Trophoblast cell (in vitro differentiated cells and primary cell): ENCODE data around the gene CWH43. TPM values are rescaled to one million over a fixed set of nuclear protein-coding genes. Genes with fewer than 3 reads are reported as not detected.

Experiments used
- DNase-seq, 2 donors: peaks; one replicate each; pipeline ENCODE4 v3.0.0-alpha.2; 2016
- H2AFZ ChIP-seq: 2 replicates; pipeline ENCODE4 v1.6.1; 2013; ENCODE audit warnings: low read length, moderate library complexity, mild to moderate bottlenecking; ENCODE audit not compliant: insufficient read depth, poor library complexity
- H2AK5ac ChIP-seq: 2 replicates; pipeline ENCODE4 v1.6.1; 2013; ENCODE audit warnings: mild to moderate bottlenecking, low read length
- H2BK120ac ChIP-seq: 2 replicates; pipeline ENCODE4 v1.6.1; 2013; ENCODE audit warnings: low read length, mild to moderate bottlenecking, moderate library complexity; ENCODE audit not compliant: insufficient read depth, poor library complexity
- H2BK12ac ChIP-seq: 2 replicates; pipeline ENCODE4 v1.6.1; 2013; ENCODE audit warnings: mild to moderate bottlenecking, low read length, moderate library complexity
- H2BK5ac ChIP-seq: 2 replicates; pipeline ENCODE4 v1.6.1; 2013; ENCODE audit warnings: low read length, low read depth, moderate library complexity, mild to moderate bottlenecking; ENCODE audit not compliant: poor library complexity
- H3K14ac ChIP-seq: 2 replicates; pipeline ENCODE4 v1.6.1; 2013; ENCODE audit warnings: mild to moderate bottlenecking, low read length
- H3K18ac ChIP-seq: 2 replicates; pipeline ENCODE4 v1.6.1; 2013; ENCODE audit warnings: mild to moderate bottlenecking, low read length
- H3K23ac ChIP-seq: 2 replicates; pipeline ENCODE4 v1.6.1; 2013; ENCODE audit warnings: low read length
- H3K27ac ChIP-seq: 2 replicates; pipeline ENCODE4 v1.5.1; 2013; ENCODE audit warnings: low read depth, mild to moderate bottlenecking, inconsistent platforms, low read length, moderate library complexity
- H3K27me3 ChIP-seq: 2 replicates; pipeline ENCODE4 v1.6.1; 2013; ENCODE audit warnings: inconsistent platforms, mild to moderate bottlenecking, low read length, moderate library complexity; ENCODE audit not compliant: insufficient read depth
- H3K36me3 ChIP-seq, 2 experiments: 1 replicate in 1 of 2; 2 replicates in 1 of 2; pipeline ENCODE4 v1.6.1; 2013; ENCODE audit warnings: low read length in 2 of 2, mild to moderate bottlenecking in 2 of 2, moderate library complexity in 1 of 2; ENCODE audit not compliant: insufficient read depth in 2 of 2, control insufficient read depth in 1 of 2
- H3K4ac ChIP-seq: 2 replicates; pipeline ENCODE4 v1.6.1; 2013; ENCODE audit warnings: low read depth, mild to moderate bottlenecking, low read length, moderate library complexity
- H3K4me1 ChIP-seq, 2 experiments: 1 replicate in 1 of 2; 2 replicates in 1 of 2; pipeline ENCODE4 v1.6.1; 2013; ENCODE audit warnings: low read length in 2 of 2, mild to moderate bottlenecking in 2 of 2, moderate library complexity in 1 of 2; ENCODE audit not compliant: insufficient read depth in 2 of 2, control insufficient read depth in 1 of 2
- H3K4me2 ChIP-seq: 2 replicates; pipeline ENCODE4 v1.6.1; 2013; ENCODE audit warnings: inconsistent platforms, mild to moderate bottlenecking, low read length, moderate library complexity
- H3K4me3 ChIP-seq: 2 replicates; pipeline ENCODE4 v1.5.1; 2013; ENCODE audit warnings: mild to moderate bottlenecking, low read depth, low read length, inconsistent platforms
- H3K79me1 ChIP-seq: one replicate; pipeline ENCODE4 v1.6.1; 2013; ENCODE audit warnings: low read length
- H3K79me2 ChIP-seq: 2 replicates; pipeline ENCODE4 v1.6.1; 2013; ENCODE audit warnings: low read length, mild to moderate bottlenecking; ENCODE audit not compliant: control insufficient read depth, insufficient read depth, poor library complexity
- H3K9ac ChIP-seq: 2 replicates; pipeline ENCODE4 v1.6.1; 2013; ENCODE audit warnings: mild to moderate bottlenecking, low read length
- H3K9me3 ChIP-seq: 2 replicates; pipeline ENCODE4 v1.6.1; 2013; ENCODE audit warnings: low read depth, mild to moderate bottlenecking, control low read depth, inconsistent platforms, low read length; ENCODE audit not compliant: insufficient read depth
- H4K12ac ChIP-seq: 2 replicates; pipeline ENCODE4 v1.6.1; 2013; ENCODE audit warnings: low read depth, mild to moderate bottlenecking, low read length, moderate library complexity
- H4K8ac ChIP-seq: 2 replicates; pipeline ENCODE4 v1.6.1; 2013; ENCODE audit warnings: low read depth, mild to moderate bottlenecking, low read length, moderate library complexity
- H4K91ac ChIP-seq: one replicate; pipeline ENCODE4 v1.6.1; 2013; ENCODE audit warnings: low read depth, mild to moderate bottlenecking, low read length, moderate library complexity
- WGBS: extraction: QIAGEN DNeasy Blood & Tissue Kit; methylation state at CpG from one replicate; pipeline ENCODE4 v1.1.7; 2013; ENCODE audit warnings: missing lambda C conversion rate; ENCODE audit not compliant: insufficient read length, insufficient coverage; ENCODE audit errors: extremely low coverage; 5-methylcytosine and 5-hydroxymethylcytosine counted together
- polyA plus RNA-seq: library from polyadenylated mRNA; stranded (reverse); fragments of 200-250 nt; gene quantifications from 2 replicates; pipeline ENCODE4 v1.2.3, GENCODE V29; 2013

CWH43 gene
- polyA plus RNA-seq = not detected in 2 replicates

DNA sequence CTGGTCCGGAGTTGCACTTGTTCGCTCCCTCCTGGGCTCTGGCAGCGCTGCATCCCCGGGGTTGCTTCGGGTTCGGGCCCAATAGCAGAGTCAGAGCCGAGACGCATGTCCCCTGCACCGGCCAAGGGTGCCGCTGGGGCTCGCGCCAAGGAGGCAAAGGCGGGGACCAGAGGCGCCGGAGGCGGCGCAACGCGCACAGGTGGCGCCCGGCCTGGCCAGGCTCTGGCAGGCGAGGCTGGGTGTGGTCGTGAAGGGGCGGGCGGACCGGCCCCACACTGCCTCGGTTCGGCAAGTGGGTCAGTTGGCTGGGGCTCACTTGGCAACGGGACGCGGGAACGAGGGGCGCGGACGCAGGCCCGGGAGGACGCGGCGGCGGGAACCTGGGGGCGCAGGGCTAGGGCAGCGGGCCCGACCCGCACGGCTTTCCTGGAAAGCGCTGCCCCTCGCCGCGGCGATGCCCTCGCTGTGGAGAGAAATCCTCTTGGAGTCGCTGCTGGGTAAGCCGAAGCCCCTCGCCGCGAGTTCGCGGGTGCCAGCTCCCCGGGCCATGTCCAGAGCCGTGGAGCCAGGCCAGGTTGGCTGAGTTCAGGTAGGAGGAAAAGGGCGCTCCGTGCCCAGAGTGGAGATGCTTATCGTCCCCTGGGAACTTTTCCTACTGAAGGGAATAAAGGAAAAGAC is at the start of gene CWH43:
TSS of gene CWH43 (plus strand) at position 300 of the 678 bp plus-strand sequence. CDS start at position 455, 155 bp downstream.
- Histone ChIP-seq H2BK120ac (no peak within 1 kb of the TSS), H2AK5ac (no peak within 1 kb of the TSS), H4K8ac (no peak within 1 kb of the TSS), H4K12ac (no peak within 1 kb of the TSS), H3K79me2 (no peaks in the 10 kb centered on the region), H3K23ac (no peak within 1 kb of the TSS), H2BK12ac (no peak within 1 kb of the TSS), H3K4me2 (peak within 1 kb of the TSS; percentile 51), H3K4me1 (peaks cover 3 to 6% of the 10 kb centered on the region in 2 experiments), H3K79me1 (no peaks in the 10 kb centered on the region), H3K4me3 (no peak within 1 kb of the TSS), H3K14ac (no peak within 1 kb of the TSS), H3K27ac (no peak within 1 kb of the TSS), H3K4ac (no peak within 1 kb of the TSS), H3K18ac (no peak within 1 kb of the TSS), H3K9ac (no peak within 1 kb of the TSS), H3K27me3 (peaks cover 26% of the 10 kb centered on the region), H2AFZ (no peak within 1 kb of the TSS), H3K9me3 (peaks cover 3% of the 10 kb centered on the region), H4K91ac (no peak within 1 kb of the TSS), H2BK5ac (no peak within 1 kb of the TSS), H3K36me3 (no peaks in the 10 kb centered on the region)
- WGBS = no CpG with 5 or more reads among the region's 63 CpGs
- no peak for DNase-seq

DNA sequence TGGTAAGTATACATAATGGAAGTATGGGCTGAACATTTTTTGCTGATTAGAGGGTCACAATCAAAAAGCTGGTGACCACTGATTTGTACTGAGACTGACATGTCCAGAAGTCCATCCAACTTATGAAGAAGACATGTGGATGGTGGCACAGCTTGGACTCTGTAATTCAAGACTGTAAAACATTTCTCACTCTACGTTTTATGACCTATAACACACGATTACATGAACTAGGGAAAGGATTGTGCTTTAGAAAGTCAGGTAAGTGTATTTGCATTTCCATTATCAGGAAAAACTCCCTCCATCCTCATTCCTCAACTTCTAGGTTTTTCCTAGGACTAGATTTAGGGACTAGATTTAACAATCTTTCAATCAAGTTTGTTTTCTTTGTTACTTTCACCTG is 49.0 kb upstream of the CWH43 start:
- no peak overlapping the region for H3K4ac ChIP-seq
- H2AK5ac ChIP-seq = no peak overlapping the region
- no peak overlapping the region for H2BK12ac ChIP-seq
- H3K4me1 ChIP-seq = peaks cover 0 to 2% of the 10 kb centered on the region in 2 experiments
- H4K12ac ChIP-seq = no peak overlapping the region
- H4K91ac ChIP-seq = no peak overlapping the region
- peaks cover 3% of the 10 kb centered on the region for H3K9me3 ChIP-seq
- DNase-seq = no peak
- H3K14ac ChIP-seq = no peak overlapping the region
- H3K9ac ChIP-seq = no peak overlapping the region
- no peak overlapping the region for H3K4me3 ChIP-seq
- no peaks in the 10 kb centered on the region for H3K79me2 ChIP-seq
- H3K23ac ChIP-seq = no peak overlapping the region
- no peak overlapping the region for H4K8ac ChIP-seq
- H3K79me1 ChIP-seq = no peaks in the 10 kb centered on the region
- H3K18ac ChIP-seq = no peak overlapping the region
- no peak overlapping the region for H3K27ac ChIP-seq
- no CpG with 5 or more reads among the region's 2 CpGs for whole genome bisulfite sequencing
- H2BK120ac ChIP-seq = no peak overlapping the region
- H2AFZ ChIP-seq = no peak overlapping the region
- H3K27me3 ChIP-seq = no peaks in the 10 kb centered on the region
- no peak overlapping the region for H3K4me2 ChIP-seq
- no peaks in the 10 kb centered on the region for H3K36me3 ChIP-seq
- H2BK5ac ChIP-seq = no peak overlapping the region

DNA sequence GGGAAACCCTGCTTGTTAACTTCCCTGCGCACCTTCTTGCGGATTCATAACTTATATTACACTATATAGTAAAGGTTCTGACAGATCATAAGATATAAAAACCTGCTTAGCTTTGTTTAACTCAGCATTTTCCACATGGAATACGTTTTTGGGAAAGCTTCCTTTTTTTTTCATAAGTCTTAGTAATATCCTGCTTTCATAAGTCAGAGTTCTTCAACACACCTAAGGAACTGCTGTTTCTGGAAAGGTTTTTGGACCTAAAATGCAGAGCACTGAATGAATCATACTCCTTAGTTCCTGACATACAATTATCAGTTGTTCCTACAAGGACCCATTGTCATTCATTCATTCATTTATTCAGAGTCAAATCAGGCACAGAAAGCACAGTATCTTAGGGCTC is 47.2 kb upstream of the CWH43 start:
- no peak overlapping the region for H3K14ac ChIP-seq
- H3K36me3 ChIP-seq = no peaks in the 10 kb centered on the region
- no peak overlapping the region for H4K12ac ChIP-seq
- no peak overlapping the region for H2AK5ac ChIP-seq
- no peak overlapping the region for H4K91ac ChIP-seq
- H3K79me2 ChIP-seq = no peaks in the 10 kb centered on the region
- H3K27me3 ChIP-seq = no peaks in the 10 kb centered on the region
- H2AFZ ChIP-seq = no peak overlapping the region
- no CpG with 5 or more reads among the region's 3 CpGs for WGBS
- H3K9ac ChIP-seq = no peak overlapping the region
- H3K79me1 ChIP-seq = no peaks in the 10 kb centered on the region
- no peak overlapping the region for H3K23ac ChIP-seq
- H3K4me1 ChIP-seq = peaks cover 0 to 2% of the 10 kb centered on the region in 2 experiments
- no peak overlapping the region for H3K27ac ChIP-seq
- no peak overlapping the region for H3K18ac ChIP-seq
- H3K9me3 ChIP-seq = peaks cover 3% of the 10 kb centered on the region
- no peak overlapping the region for H4K8ac ChIP-seq
- H2BK5ac ChIP-seq = no peak overlapping the region
- no peak overlapping the region for H3K4me3 ChIP-seq
- no peak overlapping the region for H3K4ac ChIP-seq
- no peak overlapping the region for H2BK12ac ChIP-seq
- H3K4me2 ChIP-seq = no peak overlapping the region
- no peak overlapping the region for H2BK120ac ChIP-seq
- DNase-seq = no peak

DNA sequence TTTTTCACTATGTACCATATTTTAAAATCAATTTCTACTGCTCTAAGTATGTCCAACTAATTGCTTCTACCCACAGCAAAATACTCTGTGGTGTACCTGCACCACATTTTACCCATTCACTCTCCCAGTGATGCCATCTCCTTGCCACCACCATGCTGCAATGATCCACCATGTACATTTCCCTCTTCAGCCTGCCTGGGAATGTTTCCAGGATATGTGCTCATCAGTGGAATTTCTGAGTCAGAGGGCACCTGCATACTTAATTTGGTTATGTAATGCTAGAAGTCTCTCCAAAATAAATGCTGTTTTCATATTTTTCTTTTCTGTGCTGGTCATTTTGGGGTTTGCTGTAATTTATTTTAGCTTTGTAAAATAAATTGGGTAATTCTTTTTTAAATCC is 46.3 kb upstream of the CWH43 start:
- no peak overlapping the region for H2AFZ ChIP-seq
- no peak overlapping the region for H3K14ac ChIP-seq
- peaks cover 2 to 7% of the 10 kb centered on the region in 2 experiments for H3K4me1 ChIP-seq
- no peak overlapping the region for H2BK12ac ChIP-seq
- H3K18ac ChIP-seq = no peak overlapping the region
- no peak overlapping the region for H3K23ac ChIP-seq
- H3K27me3 ChIP-seq = no peaks in the 10 kb centered on the region
- peak; percentile 50 to 85 for DNase-seq
- H2BK120ac ChIP-seq = no peak overlapping the region
- no peaks in the 10 kb centered on the region for H3K79me2 ChIP-seq
- H3K27ac ChIP-seq = no peak overlapping the region
- H4K8ac ChIP-seq = no peak overlapping the region
- H2BK5ac ChIP-seq = no peak overlapping the region
- H4K91ac ChIP-seq = no peak overlapping the region
- H3K4ac ChIP-seq = no peak overlapping the region
- no peak overlapping the region for H4K12ac ChIP-seq
- no peak overlapping the region for H3K9ac ChIP-seq
- no peaks in the 10 kb centered on the region for H3K36me3 ChIP-seq
- H3K79me1 ChIP-seq = no peaks in the 10 kb centered on the region
- H3K4me3 ChIP-seq = no peak overlapping the region
- peaks cover 3% of the 10 kb centered on the region for H3K9me3 ChIP-seq
- H2AK5ac ChIP-seq = no peak overlapping the region
- H3K4me2 ChIP-seq = no peak overlapping the region
